CMK (cell line): ENCODE results near the gene C1QTNF12.
"Not testable (repeated sequence)": the region's sequence is repeated elsewhere in the genome, so short reads cannot be mapped to it uniquely, and the experiment has no call there.

Experiments
- DNase-seq: peaks from one replicate; pipeline ENCODE4 v3.0.0-alpha.2; 2010; ENCODE audit warnings: low read depth

Gene C1QTNF12

DNA sequence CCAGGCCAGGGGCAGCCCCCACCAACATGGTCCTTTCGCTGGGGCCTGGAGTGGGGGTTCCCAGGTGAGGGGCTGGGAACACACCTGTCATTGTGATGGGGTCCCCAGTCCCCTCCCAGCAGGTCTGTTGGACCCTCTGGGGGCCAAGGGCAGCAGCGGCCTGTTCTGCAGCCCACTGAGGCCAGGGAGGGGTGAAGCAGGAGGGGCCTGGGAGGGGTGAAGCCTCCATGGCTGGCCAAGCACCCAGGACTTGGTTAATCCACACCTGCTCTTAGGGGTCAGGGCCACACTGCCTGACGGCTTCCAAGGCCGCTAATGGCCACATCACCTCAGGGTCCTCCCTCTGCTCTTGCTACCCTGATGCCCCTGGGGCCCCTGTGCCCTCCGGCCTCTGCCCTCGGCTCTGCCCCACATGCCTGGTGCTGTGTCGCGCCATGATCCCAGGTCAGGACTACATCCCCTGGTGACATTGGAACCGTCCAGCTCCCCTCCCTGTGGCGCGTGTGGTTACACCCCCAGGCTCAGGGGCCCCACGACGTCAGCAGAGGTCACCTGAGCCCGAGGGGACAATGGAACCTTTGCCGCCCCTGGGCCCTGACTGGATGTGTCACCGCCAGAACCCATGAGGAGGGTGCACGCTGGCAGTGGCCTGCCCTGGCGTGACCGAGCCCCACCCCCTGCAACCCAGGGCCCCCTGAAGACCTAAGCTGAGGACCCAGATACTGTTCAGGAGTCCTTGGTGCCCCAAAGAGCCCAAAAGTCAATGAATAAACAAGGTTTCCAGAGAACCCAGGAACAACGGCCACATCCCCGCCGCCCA lies 47.2 kb downstream of the C1QTNF12 start:
- no peak for DNase-seq

DNA sequence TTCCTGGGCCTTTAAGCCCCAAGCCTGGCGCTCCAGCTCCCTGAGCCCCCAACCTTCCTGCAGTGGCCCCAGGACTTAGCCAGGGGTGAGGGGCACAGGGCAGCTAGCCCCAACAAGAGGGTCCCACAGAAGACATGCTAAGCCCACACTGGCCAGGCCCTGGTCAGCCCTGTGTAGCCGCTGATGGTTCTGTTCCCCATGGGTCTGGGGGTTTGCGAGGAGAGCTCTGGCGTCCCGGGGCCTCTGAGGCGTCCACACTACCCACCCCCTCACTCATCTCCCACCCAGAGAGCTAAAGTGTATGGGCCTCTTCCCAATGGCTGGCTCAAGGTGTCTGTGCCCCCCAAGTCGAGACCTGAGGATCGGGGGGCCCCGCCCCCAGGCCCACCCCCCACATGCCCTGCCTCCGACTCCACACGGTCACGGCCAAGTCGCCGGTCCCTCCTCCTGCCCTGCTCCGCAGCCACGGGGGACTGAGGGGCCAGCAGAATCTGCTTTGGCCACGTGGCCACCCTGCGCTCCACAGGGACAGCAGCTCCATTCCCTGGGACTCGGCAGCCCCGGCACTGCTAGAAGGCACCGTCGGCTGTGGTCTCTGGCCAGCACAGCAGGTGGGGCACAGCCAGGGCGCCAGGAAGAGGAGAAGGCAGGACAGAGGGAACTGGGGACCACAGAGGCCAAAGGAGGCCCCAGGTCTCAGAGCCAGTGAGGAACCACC lies 47.9 kb downstream of the C1QTNF12 start:
- DNase-seq, result no peak

DNA sequence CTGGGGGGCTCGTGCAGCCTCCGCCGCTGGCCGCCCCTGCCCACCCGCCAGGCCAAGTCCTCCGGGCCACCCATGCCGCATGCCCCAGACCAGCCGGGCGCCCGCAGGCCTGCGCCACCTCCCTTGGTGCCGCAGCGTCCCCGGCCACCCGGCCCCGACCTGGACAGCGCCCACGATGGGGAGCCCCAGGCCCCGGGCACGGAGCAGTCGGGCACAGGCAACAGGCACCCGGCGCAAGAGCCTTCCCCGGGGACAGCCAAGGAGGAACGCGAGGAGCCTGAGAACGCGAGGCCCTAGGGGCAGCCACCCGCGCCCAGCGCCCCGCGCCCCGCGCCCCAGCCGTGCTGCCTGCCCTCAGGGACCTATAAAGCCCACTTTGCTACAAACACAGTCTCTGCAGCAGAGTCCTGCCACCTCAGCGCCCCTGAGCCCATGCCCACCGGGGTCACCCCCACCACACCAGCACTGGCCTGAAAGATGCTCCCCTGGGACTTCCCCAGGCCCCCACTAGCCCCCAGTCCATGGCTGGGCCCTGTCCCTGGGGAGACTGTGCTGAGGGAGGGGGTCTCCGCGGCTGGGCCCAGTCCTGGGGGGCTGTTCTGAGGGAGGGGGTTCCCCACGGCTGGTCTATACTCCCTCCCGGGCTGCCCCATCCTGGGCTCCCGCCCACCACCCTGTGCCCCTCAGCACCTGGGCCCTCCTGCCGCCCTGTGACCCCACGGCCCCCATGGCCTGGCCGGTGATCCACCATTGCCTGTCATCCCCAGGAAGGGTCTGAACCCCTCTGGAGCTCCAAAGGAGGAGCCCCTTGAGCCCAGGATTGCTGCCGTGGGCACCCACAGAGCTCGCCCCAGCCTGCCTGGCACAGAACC lies 48.7 kb downstream of the C1QTNF12 start:
- no peak for DNase-seq

DNA sequence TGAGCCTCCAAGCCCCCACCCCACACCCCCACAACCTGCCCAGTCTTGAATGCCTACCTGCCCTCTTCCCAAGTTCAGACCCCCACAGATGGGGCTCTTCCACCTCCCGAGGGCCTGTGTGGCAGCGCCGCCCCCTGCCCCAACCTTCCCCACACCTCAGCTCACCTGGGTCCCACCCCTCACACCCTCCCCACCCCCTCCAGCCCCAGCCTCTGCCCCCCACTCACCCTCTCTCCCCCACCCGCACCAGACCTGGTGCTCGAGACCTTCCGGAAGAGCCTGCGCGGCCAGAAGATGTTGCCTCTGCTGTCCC lies 49.4 kb downstream of the C1QTNF12 start:
- DNase-seq, result no peak

- no peak for DNase-seq
These were observed 49.9 kb downstream of the C1QTNF12 start for GRCh38 chr1:1196431-1197187.

GRCh38 chr1:1195726-1196125 lies 50.8 kb downstream of the C1QTNF12 start:
- not testable (repeated sequence) for DNase-seq

GRCh38 chr1:1194723-1195122 lies 51.8 kb downstream of the C1QTNF12 start:
- no peak for DNase-seq
